Mononuclear cell (primary cell): Measurements from ENCODE around the gene INSC. TPM values are rescaled to one million over a fixed set of nuclear protein-coding genes. Genes with fewer than 3 reads are reported as not detected.

ENCODE experiments used
- H3K27me3 ChIP-seq: 2 replicates; pipeline ENCODE4 v1.6.0; 2011; ENCODE audit warnings: low read length, control low read depth; ENCODE audit not compliant: insufficient read depth
- H3K4me1 ChIP-seq: 2 replicates; pipeline ENCODE4 v1.5.1; 2011; ENCODE audit warnings: mild to moderate bottlenecking, low read length, control low read depth; ENCODE audit not compliant: insufficient read depth
- H3K4me3 ChIP-seq: 2 replicates; pipeline ENCODE4 v1.5.1; 2011; ENCODE audit warnings: mild to moderate bottlenecking, low read length, moderate library complexity
- H3K9me3 ChIP-seq: 2 replicates; pipeline ENCODE4 v1.5.1; 2011; ENCODE audit warnings: low read depth, mild to moderate bottlenecking, control low read depth, low read length
- total RNA-seq: library from RNA; depleted of rRNA; stranded (reverse); fragments of >200 nt; gene quantifications from one replicate; pipeline ENCODE4 v1.2.3, GENCODE V29; 2012

Gene INSC
- total RNA-seq, 1 donor: 0.10 TPM

DNA sequence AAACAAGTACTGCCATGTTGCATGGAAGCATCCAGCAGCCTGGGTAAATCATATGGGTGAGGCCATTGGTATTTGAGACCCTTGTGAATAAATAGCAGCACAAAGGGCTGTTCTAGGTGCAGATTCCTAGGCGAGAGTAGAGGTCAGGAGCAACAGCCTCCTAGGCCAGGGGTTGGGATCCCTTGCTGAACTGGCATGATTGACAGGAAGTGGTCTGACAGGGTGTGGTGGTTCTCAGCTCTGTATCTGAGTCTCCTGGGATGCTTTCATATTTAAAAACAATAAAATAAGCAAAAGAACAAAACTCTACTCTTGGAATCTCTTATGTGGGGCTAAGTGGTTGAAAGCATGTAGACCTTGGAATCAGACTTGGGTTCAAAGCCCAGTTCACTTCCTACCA, 35.8 kb downstream of the INSC start:
- Histone ChIP-seq H3K4me1 (peaks cover 8% of the 10 kb centered on the region), H3K9me3 (no peaks in the 10 kb centered on the region), H3K4me3 (no peak overlapping the region), H3K27me3 (no peaks in the 10 kb centered on the region)

DNA sequence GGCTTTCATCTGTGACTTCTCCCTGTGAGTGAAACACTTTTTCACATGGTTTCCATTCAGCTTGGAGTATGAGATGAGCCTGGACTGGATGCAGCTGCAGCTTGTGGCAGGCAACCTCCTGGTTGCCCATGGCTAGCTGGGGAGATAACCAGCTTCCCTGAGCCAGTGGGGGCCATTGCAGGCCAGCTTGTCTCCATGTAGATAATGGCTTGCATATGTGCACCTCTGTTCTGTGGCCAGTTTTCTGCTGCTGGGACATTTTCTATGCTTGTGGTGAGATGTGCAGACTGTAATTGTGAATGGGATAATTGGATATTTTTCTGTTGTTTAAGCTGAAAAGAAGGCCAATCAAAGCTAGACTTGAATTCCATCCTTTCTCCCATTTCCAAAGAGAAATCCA, 38.5 kb downstream of the INSC start:
- no peak overlapping the region for H3K4me3 ChIP-seq

GRCh38 chr11:15157181-15157580, 42.5 kb downstream of the INSC start:
- Histone ChIP-seq H3K27me3 (no peaks in the 10 kb centered on the region), H3K4me1 (no peaks in the 10 kb centered on the region), H3K9me3 (no peaks in the 10 kb centered on the region), H3K4me3 (no peak overlapping the region)

More for the DNA sequence above, 38.5 kb downstream of the INSC start:
- Histone ChIP-seq H3K9me3 (no peaks in the 10 kb centered on the region), H3K27me3 (no peaks in the 10 kb centered on the region), H3K4me1 (peaks cover 8% of the 10 kb centered on the region)

GRCh38 chr11:15157606-15158137, 42.9 kb downstream of the INSC start:
- no peaks in the 10 kb centered on the region for H3K27me3 ChIP-seq
- no peak overlapping the region for H3K4me3 ChIP-seq
- H3K9me3 ChIP-seq: no peaks in the 10 kb centered on the region
- no peaks in the 10 kb centered on the region for H3K4me1 ChIP-seq

- Histone ChIP-seq H3K27me3 (no peaks in the 10 kb centered on the region), H3K4me3 (no peak overlapping the region), H3K9me3 (no peaks in the 10 kb centered on the region), H3K4me1 (no peaks in the 10 kb centered on the region)
Measured at GRCh38 chr11:15158351-15159015, 43.8 kb downstream of the INSC start.

DNA sequence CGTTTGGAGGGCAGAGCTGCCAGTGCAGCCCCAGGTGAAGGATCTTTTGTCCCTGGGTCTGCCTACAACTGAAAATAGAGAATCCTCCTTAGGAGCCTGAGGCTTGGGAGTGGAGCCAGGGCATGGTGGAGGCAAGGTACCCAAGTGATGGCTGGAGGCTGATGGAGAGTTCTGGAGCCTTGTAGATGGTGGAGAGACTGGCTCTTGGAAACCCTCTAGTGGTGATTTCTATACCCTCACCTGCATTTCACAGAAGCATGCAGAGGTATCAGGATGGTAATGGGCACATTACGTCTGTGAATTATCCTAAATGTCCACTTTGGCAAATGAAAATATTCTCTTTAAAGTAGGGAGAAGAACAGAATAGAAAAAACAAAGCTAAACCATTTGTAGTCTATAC, 44.4 kb downstream of the INSC start:
- Histone ChIP-seq H3K4me1 (no peaks in the 10 kb centered on the region), H3K27me3 (no peaks in the 10 kb centered on the region), H3K9me3 (no peaks in the 10 kb centered on the region), H3K4me3 (no peak overlapping the region)

GRCh38 chr11:15161790-15162189, 47.1 kb downstream of the INSC start:
- no peaks in the 10 kb centered on the region for H3K27me3 ChIP-seq

GRCh38 chr11:15163136-15163535, 48.4 kb downstream of the INSC start:
- H3K27me3 ChIP-seq: no peaks in the 10 kb centered on the region

More at GRCh38 chr11:15161790-15162189, 47.1 kb downstream of the INSC start:
- no peak overlapping the region for H3K4me3 ChIP-seq
- H3K4me1 ChIP-seq: peaks cover 7% of the 10 kb centered on the region
- no peaks in the 10 kb centered on the region for H3K9me3 ChIP-seq

DNA sequence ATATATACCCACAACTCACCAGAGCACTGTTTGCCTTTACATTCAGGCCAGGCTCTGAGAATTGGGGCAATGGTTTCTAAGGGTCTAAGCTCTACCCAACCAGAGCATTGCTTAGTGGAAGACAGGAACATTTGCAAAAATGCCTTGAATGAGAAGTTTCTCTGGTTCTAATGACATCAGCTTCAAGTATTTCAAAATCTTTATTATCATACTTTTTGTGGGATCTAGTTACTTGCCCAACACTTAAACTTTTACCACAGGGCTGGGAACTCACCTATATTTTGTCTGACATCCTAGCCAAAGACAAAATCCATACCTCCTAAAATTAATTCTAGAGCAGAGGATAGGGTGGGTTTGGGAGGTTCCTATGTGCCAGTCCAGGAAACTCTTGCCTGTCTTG, 51.5 kb downstream of the INSC start:
- H3K9me3 ChIP-seq: no peaks in the 10 kb centered on the region
- H3K27me3 ChIP-seq: no peaks in the 10 kb centered on the region

More at GRCh38 chr11:15163136-15163535, 48.4 kb downstream of the INSC start:
- Histone ChIP-seq H3K4me3 (no peak overlapping the region), H3K4me1 (peaks cover 7% of the 10 kb centered on the region), H3K9me3 (no peaks in the 10 kb centered on the region)

GRCh38 chr11:15169815-15170551, 55.3 kb downstream of the INSC start:
- peaks cover 7% of the 10 kb centered on the region for H3K4me1 ChIP-seq
- H3K4me3 ChIP-seq: no peak overlapping the region
- no peaks in the 10 kb centered on the region for H3K9me3 ChIP-seq
- H3K27me3 ChIP-seq: no peaks in the 10 kb centered on the region

More for the DNA sequence above, 51.5 kb downstream of the INSC start:
- peaks cover 7% of the 10 kb centered on the region for H3K4me1 ChIP-seq
- no peak overlapping the region for H3K4me3 ChIP-seq

DNA sequence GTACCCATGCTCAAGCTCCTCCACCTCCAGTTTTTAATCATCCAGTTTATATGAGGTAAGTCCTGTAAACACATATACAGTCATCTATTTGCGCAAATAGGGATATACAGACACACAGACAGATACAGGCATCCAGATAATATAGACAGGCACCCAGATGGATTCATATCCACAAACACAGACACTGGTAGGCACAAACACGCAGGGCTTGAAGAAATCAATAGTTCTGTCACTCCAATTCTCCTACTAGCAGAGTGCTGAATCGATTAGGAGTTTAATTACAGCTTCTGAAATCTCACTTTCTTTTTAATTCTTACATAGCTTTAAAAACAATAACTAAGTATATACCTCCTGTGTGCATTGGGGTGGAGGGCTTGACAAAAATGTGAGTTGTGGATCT, 56.0 kb downstream of the INSC start:
- H3K27me3 ChIP-seq: no peaks in the 10 kb centered on the region
- no peaks in the 10 kb centered on the region for H3K9me3 ChIP-seq
- no peak overlapping the region for H3K4me3 ChIP-seq
- peaks cover 7% of the 10 kb centered on the region for H3K4me1 ChIP-seq

GRCh38 chr11:15171956-15172355, 57.2 kb downstream of the INSC start:
- H3K27me3 ChIP-seq: no peaks in the 10 kb centered on the region
- no peaks in the 10 kb centered on the region for H3K4me1 ChIP-seq
- no peak overlapping the region for H3K4me3 ChIP-seq
- no peaks in the 10 kb centered on the region for H3K9me3 ChIP-seq

DNA sequence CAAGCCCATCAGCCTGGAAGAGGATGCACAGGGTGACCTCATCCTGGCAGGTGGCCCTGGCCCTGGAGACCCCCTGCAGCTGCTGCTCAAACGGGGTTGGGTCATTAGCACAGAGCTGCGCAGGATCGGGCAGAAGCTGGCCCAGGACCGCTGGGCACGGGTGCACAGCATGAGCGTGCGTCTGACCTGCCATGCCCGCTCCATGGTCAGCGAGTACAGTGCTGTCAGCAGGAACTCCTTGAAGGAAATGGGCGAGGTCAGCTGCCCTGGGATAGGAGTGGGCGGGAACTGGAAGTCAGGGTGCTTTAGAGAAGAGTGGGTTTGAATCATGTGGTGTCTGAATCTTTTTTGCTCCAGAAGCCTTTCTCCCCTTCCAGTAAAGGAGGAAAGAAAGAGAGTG, 61.1 kb downstream of the INSC start:
- Histone ChIP-seq H3K4me3 (no peak overlapping the region), H3K27me3 (no peaks in the 10 kb centered on the region), H3K4me1 (peaks cover 4% of the 10 kb centered on the region), H3K9me3 (no peaks in the 10 kb centered on the region)

GRCh38 chr11:15176646-15177163, 62.0 kb downstream of the INSC start:
- Histone ChIP-seq H3K9me3 (no peaks in the 10 kb centered on the region), H3K4me3 (no peak overlapping the region), H3K4me1 (peaks cover 4% of the 10 kb centered on the region), H3K27me3 (no peaks in the 10 kb centered on the region)

DNA sequence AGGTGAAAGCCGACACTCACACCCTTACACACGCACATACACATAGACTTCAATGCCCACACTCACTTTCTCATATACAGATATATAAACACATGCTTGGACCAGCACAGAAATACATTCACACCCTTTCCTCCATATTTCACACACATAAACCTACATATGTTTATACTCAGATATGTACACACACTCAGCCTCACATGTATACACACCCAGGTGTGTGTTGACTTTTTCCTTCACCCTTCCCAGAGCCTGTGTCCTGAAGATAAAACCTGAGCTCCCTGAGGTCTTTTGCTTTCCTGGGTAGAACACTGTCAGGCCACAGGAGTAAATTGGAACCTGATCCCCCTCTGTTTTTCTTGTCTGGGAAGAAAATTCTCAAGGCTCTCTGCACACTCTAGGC, 62.8 kb downstream of the INSC start:
- Histone ChIP-seq H3K4me1 (peaks cover 4% of the 10 kb centered on the region), H3K9me3 (no peaks in the 10 kb centered on the region), H3K27me3 (no peaks in the 10 kb centered on the region), H3K4me3 (no peak overlapping the region)
